ENCODE results near the gene CCL28.

- TF ChIP-seq CTCF (IDR thresholded peaks at IDR 0.05) (no peak), POLR2A (IDR thresholded peaks at IDR 0.05) (no peak)
These were observed 48.9 kb upstream of the CCL28 start for GRCh38 chr5:43461066-43461465.
